ENCODE measurements around the gene TVP23A. TPM values are rescaled to one million over a fixed set of nuclear protein-coding genes. Genes with fewer than 3 reads are reported as not detected.

Gene TVP23A
- total and polyA plus RNA-seq, 10 of the 15 experiments (the other 5 are each of a cell fraction or from before 2014, with no cell fraction given) = 1.1 to 6.4 (median 2.2) TPM

GRCh38 chr16:10738231-10739077, 80.1 kb downstream of the TVP23A start (continued):
- TF ChIP-seq HCFC1 (IDR thresholded peaks at IDR 0.05; ENCODE audit: low read length) = no peak
- TF ChIP-seq TCF7 (IDR thresholded peaks at IDR 0.05; ENCODE audit: borderline replicate concordance) = no peak
- TF ChIP-seq CBFB (IDR thresholded peaks at IDR 0.05; ENCODE audit: low read depth) = no peak; the same call in 1 of the 2 replicates
- TF ChIP-seq SMC3 (IDR thresholded peaks at IDR 0.05; ENCODE audit: borderline replicate concordance, low read length) = peak; percentile 11; the same call in 1 of the 2 replicates
- TF ChIP-seq MYC (IDR thresholded peaks at IDR 0.05; ENCODE audit: insufficient read depth, insufficient read length, insufficient replicate concordance, low read length, severe bottlenecking) = no peak
- peak; percentile 39; the same call in 1 of the 2 replicates for TF ChIP-seq PML (IDR thresholded peaks at IDR 0.05; ENCODE audit: low read length)
- TF ChIP-seq KLF5 (IDR thresholded peaks at IDR 0.05; ENCODE audit: partially characterized antibody) = peak; percentile 29
- TF ChIP-seq NKRF (conservative IDR thresholded peaks at IDR 0.05) = 0 out of 2 replicates have a peak, but pooled peaks have one; percentile 15
- no peak for TF ChIP-seq WRNIP1 (IDR thresholded peaks at IDR 0.05; ENCODE audit: borderline replicate concordance, low read depth, low read length)
- no peak for TF ChIP-seq ZNF592 (IDR thresholded peaks at IDR 0.05)
- no peak for TF ChIP-seq RB1 (IDR thresholded peaks at IDR 0.05; ENCODE audit: borderline replicate concordance)
- no peak for TF ChIP-seq CEBPZ (IDR thresholded peaks at IDR 0.05; ENCODE audit: low read depth, low read length)
- no peak for TF ChIP-seq KDM1A (IDR thresholded peaks at IDR 0.05; ENCODE audit: borderline replicate concordance)
- no peak for TF ChIP-seq SUZ12 (IDR thresholded peaks at IDR 0.05; ENCODE audit: unreplicated experiment)
- no peak for TF ChIP-seq CEBPB (IDR thresholded peaks at IDR 0.05; ENCODE audit: borderline replicate concordance in 1 of 2, low read depth in 2 of 2, low read length in 2 of 2)
- TF ChIP-seq SRF (IDR thresholded peaks at IDR 0.05; ENCODE audit: low read depth in 2 of 2, low read length in 2 of 2) = peak in 1 of 2 experiments; percentile 52; a peak in 2 of 4 replicates
